Testis (tissue), 3 donors: ENCODE results near the gene FARS2. TPM values are rescaled to one million over a fixed set of nuclear protein-coding genes. Genes with fewer than 3 reads are reported as not detected.

Experiments used
- DNase-seq: peaks from one replicate; pipeline ENCODE4 v3.0.0-alpha.2; 2019
- H3K27ac ChIP-seq, 2 donors: fragments of 200-600 bp; sonication (generic); one replicate each; pipeline ENCODE4 v1.5.1; 2019
- H3K27me3 ChIP-seq: fragments of 200-600 bp; sonication (generic); one replicate; pipeline ENCODE4 v1.5.1; 2019
- H3K36me3 ChIP-seq: fragments of 200-600 bp; sonication (generic); one replicate; pipeline ENCODE4 v1.5.1; 2017; ENCODE audit warnings: low read depth; ENCODE audit errors: missing control alignments
- H3K4me1 ChIP-seq: fragments of 200-600 bp; sonication (generic); one replicate; pipeline ENCODE4 v1.5.1; 2019
- H3K4me3 ChIP-seq, 2 donors: fragments of 200-600 bp; sonication (generic); one replicate each; pipeline ENCODE4 v1.5.1; 2017 to 2019
- H3K9me3 ChIP-seq: fragments of 200-600 bp; sonication (generic); one replicate; pipeline ENCODE4 v1.5.1; 2017
- POLR2A ChIP-seq: fragments of 450-650 bp; IDR thresholded peaks from one replicate; pipeline ENCODE4 v1.6.1; 2017; ENCODE audit warnings: antibody characterized with exemption, mild to moderate bottlenecking, moderate library complexity
- WGBS, 2 donors: methylation state at CpG; one replicate each; pipeline ENCODE4 v1.1.5; 2018; 5-methylcytosine and 5-hydroxymethylcytosine counted together
- intact Hi-C: fragments of 100-400 bp; cut with DNase I; formaldehyde crosslinking; loops from one replicate; pipeline ENCODE4 v1.15.1; 2023; ENCODE audit warnings: low total_unique reads
- polyA plus RNA-seq: library from polyadenylated mRNA; stranded (reverse); fragments of 350-450 nt; fragmentation: Illumina TruSeq; extraction: RNeasy Lipid Tissue Mini Kit (QIAGEN cat#74804); gene quantifications from one replicate; pipeline ENCODE4 v1.2.3, GENCODE V29; 2014; ENCODE audit warnings: low read depth, low replicate concordance; ENCODE audit not compliant: insufficient read depth
- total RNA-seq, 2 donors: library from RNA; depleted of rRNA; stranded (reverse); fragments of >200 nt; gene quantifications; one replicate each; pipeline ENCODE4 v1.2.3, GENCODE V29; 2016
- TF ChIP-seq, protein P1 (sequence below), 3 experiments: fragments of 450-650 bp in 2 of 3; fragments of 200-600 bp in 1 of 3; sonication (generic) in 1 of 3; IDR thresholded peaks; one replicate each; pipeline ENCODE4 v1.5.1; 2016 to 2019; ENCODE audit warnings: antibody characterized with exemption in 3 of 3, mild to moderate bottlenecking in 2 of 3, moderate library complexity in 1 of 3

FARS2 gene
- total and polyA plus RNA-seq, 3 donors from 2014 or later = 15.4 to 26.8 (median 22.1) TPM

DNA sequence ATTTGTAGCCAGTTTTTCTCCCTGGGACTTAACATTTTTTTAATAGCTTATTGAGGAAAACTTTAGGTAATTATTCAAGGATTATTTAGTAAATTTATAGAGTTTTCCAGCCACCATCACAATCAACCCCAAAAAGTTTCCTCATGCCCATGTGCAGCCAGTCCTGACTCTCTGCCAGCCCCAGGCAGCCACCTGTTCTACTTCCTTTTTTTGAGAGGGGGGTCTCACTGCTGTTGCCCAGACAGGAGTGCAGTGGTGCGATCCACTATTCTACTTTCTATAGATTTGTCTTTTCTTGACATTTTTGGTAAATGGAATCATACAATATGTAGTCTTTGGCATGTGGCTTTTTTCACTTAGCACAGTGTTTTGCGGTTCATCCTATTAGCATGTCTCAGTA is 200.1 kb downstream of the FARS2 start:
- 90 to 99% methylated on average over 2 of the region's 2 CpGs for WGBS, 2 donors
- Histone ChIP-seq H3K9me3 (no peaks in the 10 kb centered on the region), H3K36me3 (no peaks in the 10 kb centered on the region), H3K27ac (no peak overlapping the region), H3K4me1 (no peaks in the 10 kb centered on the region), H3K27me3 (no peaks in the 10 kb centered on the region), H3K4me3 (no peak overlapping the region)
- TF ChIP-seq, protein P1, sequence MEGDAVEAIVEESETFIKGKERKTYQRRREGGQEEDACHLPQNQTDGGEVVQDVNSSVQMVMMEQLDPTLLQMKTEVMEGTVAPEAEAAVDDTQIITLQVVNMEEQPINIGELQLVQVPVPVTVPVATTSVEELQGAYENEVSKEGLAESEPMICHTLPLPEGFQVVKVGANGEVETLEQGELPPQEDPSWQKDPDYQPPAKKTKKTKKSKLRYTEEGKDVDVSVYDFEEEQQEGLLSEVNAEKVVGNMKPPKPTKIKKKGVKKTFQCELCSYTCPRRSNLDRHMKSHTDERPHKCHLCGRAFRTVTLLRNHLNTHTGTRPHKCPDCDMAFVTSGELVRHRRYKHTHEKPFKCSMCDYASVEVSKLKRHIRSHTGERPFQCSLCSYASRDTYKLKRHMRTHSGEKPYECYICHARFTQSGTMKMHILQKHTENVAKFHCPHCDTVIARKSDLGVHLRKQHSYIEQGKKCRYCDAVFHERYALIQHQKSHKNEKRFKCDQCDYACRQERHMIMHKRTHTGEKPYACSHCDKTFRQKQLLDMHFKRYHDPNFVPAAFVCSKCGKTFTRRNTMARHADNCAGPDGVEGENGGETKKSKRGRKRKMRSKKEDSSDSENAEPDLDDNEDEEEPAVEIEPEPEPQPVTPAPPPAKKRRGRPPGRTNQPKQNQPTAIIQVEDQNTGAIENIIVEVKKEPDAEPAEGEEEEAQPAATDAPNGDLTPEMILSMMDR (IDR thresholded peaks at IDR 0.05) = no peak
- no peak for TF ChIP-seq POLR2A
- intact Hi-C loops = no loop called here
- DNase-seq = no peak

DNA sequence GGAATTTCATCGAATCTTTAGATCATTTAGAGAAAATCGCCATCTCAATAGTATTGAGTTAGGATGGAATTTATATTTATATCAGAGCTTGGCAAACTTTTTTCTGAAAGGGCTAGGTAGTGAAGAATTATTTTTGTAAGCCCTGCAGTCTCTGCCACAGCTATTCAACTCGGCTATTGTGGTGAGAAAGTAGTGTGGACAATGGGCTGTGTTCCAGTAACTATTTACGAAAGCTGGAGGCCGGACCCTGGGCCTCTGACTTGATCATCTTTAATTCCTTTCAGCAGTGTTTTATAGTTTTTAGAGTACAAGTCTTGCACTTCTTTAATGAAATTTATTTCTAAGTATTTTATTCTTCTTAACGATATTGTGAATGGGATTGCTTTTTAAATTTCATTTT is 201.5 kb downstream of the FARS2 start:
- 89 to 91% methylated on average over 6 of the region's 6 CpGs for WGBS, 2 donors
- Histone ChIP-seq H3K4me1 (no peaks in the 10 kb centered on the region), H3K27me3 (no peaks in the 10 kb centered on the region), H3K9me3 (no peaks in the 10 kb centered on the region), H3K4me3 (no peak overlapping the region), H3K27ac (no peak overlapping the region), H3K36me3 (no peaks in the 10 kb centered on the region)
- intact Hi-C loops = no loop called here
- TF ChIP-seq, protein P1 (IDR thresholded peaks at IDR 0.05) = no peak
- no peak for TF ChIP-seq POLR2A
- DNase-seq = no peak

DNA sequence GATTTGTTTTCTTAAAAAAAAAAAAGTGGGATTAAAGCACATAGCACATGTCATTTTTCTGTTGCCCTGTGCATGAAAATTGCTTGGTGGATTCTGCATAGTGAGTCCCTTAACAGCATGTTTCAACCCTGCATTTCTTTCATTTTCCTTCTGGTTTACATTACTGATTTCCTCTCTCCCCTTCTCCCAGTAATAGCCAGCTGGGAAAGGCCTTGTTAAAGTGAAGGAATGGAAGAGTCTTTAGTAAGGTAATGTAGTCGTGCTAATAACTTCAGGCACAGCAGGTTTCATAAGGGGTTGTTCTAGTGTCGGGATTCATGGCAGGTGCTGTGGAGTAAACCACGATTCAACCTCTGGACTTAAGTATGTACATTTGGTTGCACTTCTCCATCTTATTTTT is 202.4 kb downstream of the FARS2 start:
- Histone ChIP-seq H3K4me3 (no peak overlapping the region), H3K36me3 (no peaks in the 10 kb centered on the region), H3K27ac (no peak overlapping the region), H3K4me1 (no peaks in the 10 kb centered on the region), H3K9me3 (no peaks in the 10 kb centered on the region), H3K27me3 (no peaks in the 10 kb centered on the region)
- intact Hi-C loops = no loop called here
- no peak for TF ChIP-seq POLR2A
- TF ChIP-seq, protein P1 (IDR thresholded peaks at IDR 0.05) = no peak
- WGBS, 2 donors = 88 to 89% methylated on average over 3 of the region's 3 CpGs
- DNase-seq = no peak

DNA sequence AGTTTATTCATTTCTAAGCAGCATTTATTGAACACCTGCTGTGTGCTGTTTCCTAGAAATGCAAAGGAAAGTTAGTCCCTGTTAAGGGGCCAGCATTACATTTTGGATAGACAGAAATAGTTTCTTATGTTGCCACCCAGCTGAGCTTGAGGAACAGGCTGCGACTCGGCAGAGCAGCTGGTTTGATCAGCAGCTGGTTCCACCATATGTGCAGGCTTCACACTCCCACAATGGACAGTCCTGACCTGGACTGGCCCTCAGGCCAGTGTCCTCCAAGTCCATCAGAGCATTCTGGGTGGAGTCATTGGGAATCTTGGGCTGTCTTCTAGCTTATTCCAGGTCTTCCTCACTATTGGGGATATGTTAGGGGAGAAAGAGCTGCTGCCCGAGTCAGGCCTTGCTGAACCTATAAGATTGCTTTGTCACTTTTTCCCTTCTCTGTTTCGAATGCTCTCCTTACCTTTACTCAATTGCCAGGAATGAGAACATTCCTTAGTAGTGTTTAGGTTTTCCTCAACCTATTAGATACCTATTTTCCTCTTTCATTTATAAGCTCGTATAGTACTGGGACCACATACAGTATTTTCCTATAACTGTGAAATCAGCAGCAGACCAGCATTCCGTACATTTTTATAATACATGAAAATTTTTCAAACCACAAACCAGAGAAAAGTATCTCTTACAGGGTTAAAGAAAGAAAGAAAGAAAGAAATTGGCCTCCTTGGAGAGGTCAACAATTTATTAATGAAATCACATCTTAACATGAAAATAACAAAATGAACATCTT is 203.0 kb downstream of the FARS2 start:
- TF ChIP-seq, protein P1 (IDR thresholded peaks at IDR 0.05) = no peak
- no peak for TF ChIP-seq POLR2A
- H3K36me3 ChIP-seq = no peaks in the 10 kb centered on the region
- WGBS, 2 donors = 85 to 90% methylated on average over 6 of the region's 6 CpGs
- H3K27ac ChIP-seq = no peak overlapping the region
- DNase-seq = no peak
- H3K4me3 ChIP-seq = no peak overlapping the region
- H3K4me1 ChIP-seq = no peaks in the 10 kb centered on the region
- intact Hi-C loops = no loop called here
- no peaks in the 10 kb centered on the region for H3K27me3 ChIP-seq
- no peaks in the 10 kb centered on the region for H3K9me3 ChIP-seq
